Measurements from ENCODE around the gene ZNF385A.

The ZNF385A gene

DNA sequence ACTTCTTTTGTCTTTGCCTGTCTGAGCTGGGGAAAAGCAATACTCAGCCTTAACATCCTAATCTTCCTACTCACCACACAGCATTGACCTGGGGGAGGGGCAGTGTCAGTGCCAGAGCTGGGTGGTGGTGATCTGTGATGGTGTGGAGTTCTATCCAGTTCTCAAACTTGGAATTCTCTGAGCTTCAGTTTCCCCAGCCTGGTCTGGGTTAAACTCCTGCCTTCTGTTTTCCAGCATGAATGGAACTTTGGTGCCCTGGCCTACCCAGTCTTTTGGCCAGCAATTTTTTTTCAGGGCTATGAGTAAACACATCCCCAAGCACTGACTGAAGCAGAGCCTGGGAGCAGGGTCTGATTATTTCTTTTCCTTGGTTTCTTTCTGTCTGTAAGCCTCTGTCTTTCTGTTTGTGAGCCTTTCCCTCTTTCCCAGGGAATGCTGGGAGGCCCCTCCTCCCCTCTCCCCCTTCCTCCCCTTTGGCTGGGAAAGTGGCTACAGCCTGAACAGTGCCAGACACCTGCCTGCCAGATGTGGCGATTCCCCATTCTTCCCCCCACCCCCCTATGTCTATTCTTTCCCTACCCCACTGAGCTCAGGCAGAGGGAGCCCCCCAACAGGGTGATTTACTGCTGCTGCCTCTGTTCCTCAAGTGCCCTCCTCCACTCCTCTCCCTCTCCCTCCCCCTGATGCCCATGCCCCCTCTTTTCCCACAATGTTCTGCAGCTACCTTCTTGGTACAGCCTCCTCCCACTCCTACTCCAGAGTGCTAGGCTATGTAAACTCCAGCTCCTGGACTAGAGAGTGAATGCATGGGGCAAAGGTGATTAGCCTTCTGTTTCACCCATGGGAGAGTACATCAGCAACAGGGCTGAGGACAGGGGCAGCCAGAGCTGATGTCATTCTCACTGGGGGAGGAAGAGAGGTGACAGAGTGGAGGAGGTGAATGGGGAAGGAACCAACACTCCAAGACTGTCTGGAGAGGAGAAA lies 31.4 kb downstream of the ZNF385A start:
- no peak overlapping the region for H3K4me3 ChIP-seq (ENCODE audit: low read length)
- no peak overlapping the region for H3K27ac ChIP-seq (ENCODE audit: low read length)
- H3K36me3 ChIP-seq (ENCODE audit: control insufficient read depth, insufficient read depth, low read length) = no peaks in the 10 kb centered on the region
- WGBS (ENCODE audit: insufficient coverage, insufficient read length) = no CpG with 5 or more reads among the region's 1 CpG
- no peak for DNase-seq (ENCODE audit: low read depth, low spot score)
- H3K27me3 ChIP-seq (ENCODE audit: control insufficient read depth, insufficient read depth, low read length) = no peaks in the 10 kb centered on the region
- H3K4me1 ChIP-seq (ENCODE audit: control insufficient read depth, insufficient read depth, low read length) = peaks cover 17% of the 10 kb centered on the region
- H3K9me3 ChIP-seq (ENCODE audit: control insufficient read depth, insufficient read depth, low read length) = no peaks in the 10 kb centered on the region

DNA sequence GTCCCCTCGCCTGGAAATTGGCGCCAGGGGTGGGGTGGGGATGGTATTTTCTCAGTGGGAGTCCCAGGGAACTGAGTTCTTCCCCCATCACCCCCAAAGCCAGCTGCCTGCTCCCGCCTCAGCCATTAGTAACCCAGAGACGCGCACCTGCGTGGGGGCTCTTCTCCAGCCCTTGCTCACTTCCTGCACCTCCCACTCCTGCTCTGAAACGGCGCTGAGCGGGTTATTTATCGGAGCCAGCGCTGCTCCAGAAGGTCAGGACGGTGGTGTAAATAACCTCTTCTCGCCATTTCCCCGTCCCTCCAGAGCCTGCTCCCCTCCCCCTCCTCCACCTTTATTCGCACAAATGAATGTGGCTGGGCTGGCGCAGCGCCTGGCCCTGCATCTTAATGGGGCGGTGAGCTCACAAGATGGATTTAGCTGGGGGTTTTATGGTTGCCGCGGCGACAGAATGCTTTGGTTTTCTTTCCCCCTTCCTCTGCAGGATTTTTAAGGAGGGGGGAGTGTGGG lies 32.5 kb downstream of the ZNF385A start:
- H3K4me1 ChIP-seq (ENCODE audit: control insufficient read depth, insufficient read depth, low read length) = peaks cover 11% of the 10 kb centered on the region
- WGBS (ENCODE audit: insufficient coverage, insufficient read length) = no CpG with 5 or more reads among the region's 21 CpGs
- H3K9me3 ChIP-seq (ENCODE audit: control insufficient read depth, insufficient read depth, low read length) = no peaks in the 10 kb centered on the region
- no peaks in the 10 kb centered on the region for H3K27me3 ChIP-seq (ENCODE audit: control insufficient read depth, insufficient read depth, low read length)
- no peaks in the 10 kb centered on the region; the same call in 1 of the 2 replicates for H3K36me3 ChIP-seq (ENCODE audit: control insufficient read depth, insufficient read depth, low read length)
- DNase-seq (ENCODE audit: low read depth, low spot score) = no peak
- H3K4me3 ChIP-seq (ENCODE audit: low read length) = peak overlapping the region; percentile 37; the same call in 1 of the 2 replicates
- H3K27ac ChIP-seq (ENCODE audit: low read length) = no peak overlapping the region

DNA sequence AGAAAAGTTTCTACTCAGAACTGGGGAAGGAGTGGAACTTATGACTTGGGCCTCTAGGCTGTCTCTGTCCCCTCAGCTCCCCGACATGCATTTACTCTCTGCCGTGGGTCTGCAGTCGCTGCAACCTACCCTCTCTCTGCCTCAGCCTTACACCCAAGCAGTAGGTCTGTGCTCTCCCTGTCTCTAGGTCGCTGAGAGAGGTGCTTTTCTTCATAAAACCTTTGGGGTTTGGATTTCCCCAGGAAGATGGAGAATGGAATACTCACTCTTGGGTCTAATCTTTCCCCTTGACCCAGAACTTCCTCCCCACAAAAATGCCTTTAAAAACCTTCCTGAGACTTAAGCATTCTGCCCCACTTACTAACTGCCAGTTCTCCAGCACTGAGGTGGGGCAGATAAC lies 33.2 kb downstream of the ZNF385A start:
- H3K27ac ChIP-seq (ENCODE audit: low read length) = no peak overlapping the region
- no peaks in the 10 kb centered on the region; the same call in 1 of the 2 replicates for H3K36me3 ChIP-seq (ENCODE audit: control insufficient read depth, insufficient read depth, low read length)
- no CpG with 5 or more reads among the region's 4 CpGs for WGBS (ENCODE audit: insufficient coverage, insufficient read length)
- H3K4me3 ChIP-seq (ENCODE audit: low read length) = no peak overlapping the region
- H3K4me1 ChIP-seq (ENCODE audit: control insufficient read depth, insufficient read depth, low read length) = peaks cover 10% of the 10 kb centered on the region
- H3K9me3 ChIP-seq (ENCODE audit: control insufficient read depth, insufficient read depth, low read length) = no peaks in the 10 kb centered on the region
- H3K27me3 ChIP-seq (ENCODE audit: control insufficient read depth, insufficient read depth, low read length) = no peaks in the 10 kb centered on the region
- DNase-seq (ENCODE audit: low read depth, low spot score) = no peak

DNA sequence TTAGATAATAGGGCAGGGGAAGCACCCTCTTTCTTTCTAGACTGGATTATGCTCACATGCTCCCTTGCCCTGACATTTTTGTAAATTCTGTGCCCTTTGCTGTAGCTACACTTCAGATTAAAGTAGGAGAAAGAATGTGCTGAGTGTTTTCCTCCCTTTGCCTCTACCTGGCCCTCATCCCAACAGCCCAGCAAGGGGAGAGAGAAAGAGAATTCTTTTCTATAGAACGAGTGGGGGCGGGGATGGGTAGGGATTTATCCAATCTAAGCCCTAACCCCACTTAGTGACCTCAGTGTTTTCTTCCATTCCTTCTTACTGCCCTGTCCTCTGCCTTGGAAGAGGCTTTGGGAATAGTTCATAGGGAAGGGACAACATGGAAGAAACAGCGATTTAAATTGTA lies 33.8 kb downstream of the ZNF385A start:
- Histone ChIP-seq H3K4me1 (ENCODE audit: control insufficient read depth, insufficient read depth, low read length) (peaks cover 10% of the 10 kb centered on the region), H3K9me3 (ENCODE audit: control insufficient read depth, insufficient read depth, low read length) (no peaks in the 10 kb centered on the region), H3K27me3 (ENCODE audit: control insufficient read depth, insufficient read depth, low read length) (no peaks in the 10 kb centered on the region), H3K36me3 (ENCODE audit: control insufficient read depth, insufficient read depth, low read length) (no peaks in the 10 kb centered on the region; the same call in 1 of the 2 replicates), H3K4me3 (ENCODE audit: low read length) (no peak overlapping the region), H3K27ac (ENCODE audit: low read length) (no peak overlapping the region)
- no peak for DNase-seq (ENCODE audit: low read depth, low spot score)
- WGBS (ENCODE audit: insufficient coverage, insufficient read length) = no CpG with 5 or more reads among the region's 3 CpGs

DNA sequence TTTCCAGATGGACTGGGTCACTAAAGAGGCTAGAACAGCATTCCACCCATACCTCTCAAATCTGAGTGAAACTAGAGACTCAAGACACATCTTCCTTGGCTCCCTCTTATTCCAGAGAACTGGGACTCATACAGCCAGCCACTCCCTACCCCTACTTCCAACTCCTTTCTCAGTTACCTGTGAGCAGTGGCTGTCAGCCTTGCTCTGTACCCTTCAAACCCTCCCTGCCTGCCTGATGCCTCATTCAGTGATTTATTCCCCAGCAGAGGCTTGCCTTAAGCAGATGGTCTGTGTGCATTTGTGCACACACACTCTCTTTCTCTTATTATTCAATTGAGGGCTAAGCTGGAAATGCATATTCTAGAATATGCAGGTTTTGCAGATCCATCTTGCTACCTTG lies 34.9 kb downstream of the ZNF385A start:
- no peaks in the 10 kb centered on the region for H3K27me3 ChIP-seq (ENCODE audit: control insufficient read depth, insufficient read depth, low read length)

DNA sequence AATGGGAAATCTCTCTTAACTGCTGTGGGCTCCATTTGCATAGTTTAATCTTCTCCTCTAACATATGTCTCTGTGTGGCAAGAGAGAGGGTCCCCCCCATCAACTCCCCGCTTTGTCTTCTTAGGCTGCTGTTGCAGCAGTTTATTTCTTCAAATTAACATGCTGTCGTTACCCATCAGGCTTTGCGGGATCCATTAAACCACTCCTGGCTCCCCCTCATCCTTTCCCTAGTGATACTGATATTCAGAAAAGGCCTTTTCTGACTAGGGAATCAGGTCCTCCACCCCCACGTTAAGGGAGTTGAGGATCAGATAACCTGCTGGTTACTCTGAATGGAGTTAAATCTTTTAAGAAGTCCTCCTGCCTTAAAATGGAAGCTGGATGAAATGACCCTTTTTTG lies 35.5 kb downstream of the ZNF385A start:
- DNase-seq (ENCODE audit: low read depth, low spot score) = no peak
- H3K4me3 ChIP-seq (ENCODE audit: low read length) = no peak overlapping the region
- WGBS (ENCODE audit: insufficient coverage, insufficient read length) = no CpG with 5 or more reads among the region's 4 CpGs
- no peak overlapping the region for H3K27ac ChIP-seq (ENCODE audit: low read length)
- no peaks in the 10 kb centered on the region for H3K27me3 ChIP-seq (ENCODE audit: control insufficient read depth, insufficient read depth, low read length)
- peaks cover 8% of the 10 kb centered on the region for H3K4me1 ChIP-seq (ENCODE audit: control insufficient read depth, insufficient read depth, low read length)
- no peaks in the 10 kb centered on the region; the same call in 1 of the 2 replicates for H3K36me3 ChIP-seq (ENCODE audit: control insufficient read depth, insufficient read depth, low read length)
- H3K9me3 ChIP-seq (ENCODE audit: control insufficient read depth, insufficient read depth, low read length) = no peaks in the 10 kb centered on the region

More for the DNA sequence above, 34.9 kb downstream of the ZNF385A start:
- peaks cover 8% of the 10 kb centered on the region for H3K4me1 ChIP-seq (ENCODE audit: control insufficient read depth, insufficient read depth, low read length)
- DNase-seq (ENCODE audit: low read depth, low spot score) = no peak
- no peak overlapping the region for H3K4me3 ChIP-seq (ENCODE audit: low read length)
- no peaks in the 10 kb centered on the region for H3K9me3 ChIP-seq (ENCODE audit: control insufficient read depth, insufficient read depth, low read length)
- no peak overlapping the region for H3K27ac ChIP-seq (ENCODE audit: low read length)
- no peaks in the 10 kb centered on the region; the same call in 1 of the 2 replicates for H3K36me3 ChIP-seq (ENCODE audit: control insufficient read depth, insufficient read depth, low read length)

DNA sequence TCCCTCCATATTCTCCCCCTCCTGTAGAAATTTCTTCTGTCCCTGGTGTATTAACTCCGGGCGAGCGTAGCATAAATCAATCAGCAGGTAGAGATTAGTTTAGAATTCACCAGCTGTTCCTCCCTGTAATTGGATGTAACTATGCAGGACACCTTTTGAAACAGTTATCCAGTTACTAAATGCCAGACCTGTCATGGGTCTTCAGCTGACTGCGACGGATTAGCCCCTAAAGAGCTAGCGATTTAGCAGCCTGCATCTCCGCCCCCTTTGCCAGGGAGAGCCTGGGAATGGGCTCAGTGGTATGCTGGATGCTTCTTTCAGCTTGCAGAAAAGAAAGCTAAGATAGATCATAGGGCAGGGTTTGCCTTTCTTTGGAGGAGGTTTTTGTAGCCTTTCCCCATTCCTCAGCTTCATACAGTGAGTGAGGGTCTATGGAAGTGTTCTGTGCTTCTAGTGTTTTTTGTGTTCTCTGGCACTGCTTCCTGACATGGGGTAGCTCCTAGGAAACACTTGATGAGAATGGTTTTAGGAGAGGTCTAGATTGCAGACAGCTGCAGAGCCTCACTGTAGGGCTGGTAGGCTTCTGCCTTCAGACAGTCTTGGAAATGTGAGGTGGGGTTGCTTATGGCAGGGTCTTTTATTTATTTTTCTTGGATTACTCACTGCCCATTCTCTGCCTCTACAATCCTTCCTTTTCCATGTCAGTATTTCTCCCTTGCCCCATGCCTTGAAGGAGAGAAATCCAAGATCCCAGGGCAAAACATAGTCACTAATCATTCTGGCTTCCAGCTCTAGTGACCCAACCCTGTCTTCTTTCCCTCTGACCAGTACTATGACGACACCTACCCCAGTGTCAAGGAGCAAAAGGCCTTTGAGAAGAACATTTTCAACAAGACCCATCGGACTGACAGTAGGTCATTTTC lies 42.9 kb downstream of the ZNF385A start:
- DNase-seq (ENCODE audit: low read depth, low spot score) = no peak
- H3K36me3 ChIP-seq (ENCODE audit: control insufficient read depth, insufficient read depth, low read length) = peaks cover 3% of the 10 kb centered on the region; the same call in 1 of the 2 replicates
- WGBS (ENCODE audit: insufficient coverage, insufficient read length) = no CpG with 5 or more reads among the region's 9 CpGs
- H3K9me3 ChIP-seq (ENCODE audit: control insufficient read depth, insufficient read depth, low read length) = no peaks in the 10 kb centered on the region
- no peaks in the 10 kb centered on the region for H3K4me1 ChIP-seq (ENCODE audit: control insufficient read depth, insufficient read depth, low read length)
- H3K27ac ChIP-seq (ENCODE audit: low read length) = no peak overlapping the region
- H3K27me3 ChIP-seq (ENCODE audit: control insufficient read depth, insufficient read depth, low read length) = no peaks in the 10 kb centered on the region
- H3K4me3 ChIP-seq (ENCODE audit: low read length) = no peak overlapping the region

DNA sequence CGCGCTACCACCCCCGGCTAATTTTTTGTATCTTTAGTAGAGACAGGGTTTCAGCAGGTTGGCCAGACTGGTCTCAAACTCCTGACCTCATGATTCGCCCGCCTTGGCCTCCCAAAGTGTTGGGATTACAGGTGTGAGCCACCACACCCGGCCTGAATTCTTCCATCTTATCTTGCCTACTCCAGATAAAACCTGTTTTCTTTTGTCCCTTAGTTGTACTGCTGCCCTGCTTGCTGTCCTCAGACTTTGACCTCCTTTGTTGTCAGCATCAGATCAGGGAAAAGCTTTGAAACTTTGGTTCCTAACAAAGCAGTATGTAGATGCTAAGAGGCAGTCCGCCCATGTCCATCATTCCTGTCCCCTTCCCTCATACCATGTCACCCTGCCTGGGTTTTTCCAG lies 43.7 kb downstream of the ZNF385A start:
- no CpG with 5 or more reads among the region's 7 CpGs for WGBS (ENCODE audit: insufficient coverage, insufficient read length)
- Histone ChIP-seq H3K9me3 (ENCODE audit: control insufficient read depth, insufficient read depth, low read length) (no peaks in the 10 kb centered on the region), H3K4me3 (ENCODE audit: low read length) (no peak overlapping the region), H3K27me3 (ENCODE audit: control insufficient read depth, insufficient read depth, low read length) (no peaks in the 10 kb centered on the region), H3K36me3 (ENCODE audit: control insufficient read depth, insufficient read depth, low read length) (peaks cover 3% of the 10 kb centered on the region; the same call in 1 of the 2 replicates), H3K27ac (ENCODE audit: low read length) (no peak overlapping the region), H3K4me1 (ENCODE audit: control insufficient read depth, insufficient read depth, low read length) (no peaks in the 10 kb centered on the region)
- no peak for DNase-seq (ENCODE audit: low read depth, low spot score)

DNA sequence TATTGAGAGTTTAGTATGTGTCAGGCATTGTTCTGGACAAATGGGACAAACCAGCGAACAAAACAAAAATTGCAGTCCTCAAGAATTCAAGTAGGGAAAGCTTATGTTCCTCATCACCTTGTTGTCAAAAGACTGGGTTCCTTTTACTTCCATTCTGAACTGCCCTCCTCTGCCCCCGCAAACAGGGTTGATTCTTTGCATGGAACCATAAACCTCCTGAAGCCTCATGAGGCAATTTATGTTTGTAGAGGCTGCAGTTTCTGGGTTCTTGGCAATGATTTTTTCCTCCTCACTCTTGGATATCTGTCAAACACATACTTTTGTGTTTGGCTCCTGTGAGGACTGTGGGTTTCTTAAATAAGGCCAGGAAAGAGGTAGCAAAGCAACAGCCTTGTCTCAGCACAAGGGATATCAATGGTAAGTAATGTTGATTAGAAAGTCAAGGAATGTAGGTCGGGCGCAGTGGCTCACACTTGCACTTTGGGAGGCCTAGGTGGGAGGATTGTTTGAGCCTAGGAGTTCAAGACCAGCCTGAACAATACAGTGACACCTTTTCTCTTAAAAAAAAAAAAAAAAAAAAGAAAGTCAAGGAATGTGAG lies 45.7 kb downstream of the ZNF385A start:
- Histone ChIP-seq H3K4me1 (ENCODE audit: control insufficient read depth, insufficient read depth, low read length) (no peaks in the 10 kb centered on the region), H3K4me3 (ENCODE audit: low read length) (no peak overlapping the region), H3K9me3 (ENCODE audit: control insufficient read depth, insufficient read depth, low read length) (no peaks in the 10 kb centered on the region), H3K27ac (ENCODE audit: low read length) (no peak overlapping the region), H3K36me3 (ENCODE audit: control insufficient read depth, insufficient read depth, low read length) (peaks cover 3% of the 10 kb centered on the region; the same call in 1 of the 2 replicates), H3K27me3 (ENCODE audit: control insufficient read depth, insufficient read depth, low read length) (no peaks in the 10 kb centered on the region)
- DNase-seq (ENCODE audit: low read depth, low spot score) = no peak
- no CpG with 5 or more reads among the region's 4 CpGs for WGBS (ENCODE audit: insufficient coverage, insufficient read length)
